Vagina (tissue), 2 donors: ENCODE results near the gene KCTD13.

Source experiments
- POLR2AphosphoS5 ChIP-seq, 2 donors: sonication (generic); formaldehyde crosslinking; IDR thresholded peaks; one replicate each; pipeline ENCODE4 v1.9.0; 2017; ENCODE audit warnings: antibody characterized with exemption in 2 of 2, mild to moderate bottlenecking in 2 of 2, low read depth in 1 of 2; ENCODE audit not compliant: insufficient read depth in 1 of 2
- TF ChIP-seq, protein P1 (sequence below), 3 experiments: fragments of 450-650 bp in 2 of 3; fragments of 200-600 bp in 1 of 3; sonication (generic) in 1 of 3; IDR thresholded peaks; one replicate each; pipeline ENCODE4 v1.5.1; 2017 to 2019; ENCODE audit warnings: antibody characterized with exemption in 3 of 3, mild to moderate bottlenecking in 2 of 3, moderate library complexity in 2 of 3

DNA sequence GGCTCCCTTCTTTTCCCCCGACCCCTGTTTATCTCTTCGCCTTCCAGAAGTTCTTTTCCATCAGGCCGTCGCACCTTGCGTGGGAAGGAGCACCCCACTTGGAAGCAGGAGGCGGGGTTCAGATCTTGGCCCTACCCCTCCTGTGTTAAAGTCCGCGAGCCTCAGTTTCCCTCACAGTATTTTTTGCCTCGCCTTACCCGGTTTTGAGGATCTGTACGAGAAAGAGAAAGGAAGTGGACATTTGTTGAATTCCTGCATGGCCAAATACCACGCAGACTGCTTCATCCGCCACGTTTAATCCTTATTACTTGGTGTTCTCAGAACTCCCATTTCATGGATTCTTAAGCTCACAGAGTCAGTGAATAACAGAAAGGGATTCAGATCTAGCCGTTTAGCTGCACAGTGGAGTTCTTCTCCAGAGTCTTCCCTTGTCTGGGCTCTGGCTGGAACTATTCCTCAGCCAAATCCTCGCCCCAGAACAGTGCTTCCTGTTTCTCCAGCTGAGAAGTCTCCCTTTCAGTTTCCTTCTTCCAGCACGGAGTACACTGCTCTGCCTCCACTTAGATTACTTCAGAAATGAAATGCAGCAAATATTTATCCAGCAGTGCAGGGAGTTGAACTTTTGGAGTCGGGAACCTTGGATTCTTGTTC lies 36.4 kb upstream of the KCTD13 start:
- TF ChIP-seq, protein P1, sequence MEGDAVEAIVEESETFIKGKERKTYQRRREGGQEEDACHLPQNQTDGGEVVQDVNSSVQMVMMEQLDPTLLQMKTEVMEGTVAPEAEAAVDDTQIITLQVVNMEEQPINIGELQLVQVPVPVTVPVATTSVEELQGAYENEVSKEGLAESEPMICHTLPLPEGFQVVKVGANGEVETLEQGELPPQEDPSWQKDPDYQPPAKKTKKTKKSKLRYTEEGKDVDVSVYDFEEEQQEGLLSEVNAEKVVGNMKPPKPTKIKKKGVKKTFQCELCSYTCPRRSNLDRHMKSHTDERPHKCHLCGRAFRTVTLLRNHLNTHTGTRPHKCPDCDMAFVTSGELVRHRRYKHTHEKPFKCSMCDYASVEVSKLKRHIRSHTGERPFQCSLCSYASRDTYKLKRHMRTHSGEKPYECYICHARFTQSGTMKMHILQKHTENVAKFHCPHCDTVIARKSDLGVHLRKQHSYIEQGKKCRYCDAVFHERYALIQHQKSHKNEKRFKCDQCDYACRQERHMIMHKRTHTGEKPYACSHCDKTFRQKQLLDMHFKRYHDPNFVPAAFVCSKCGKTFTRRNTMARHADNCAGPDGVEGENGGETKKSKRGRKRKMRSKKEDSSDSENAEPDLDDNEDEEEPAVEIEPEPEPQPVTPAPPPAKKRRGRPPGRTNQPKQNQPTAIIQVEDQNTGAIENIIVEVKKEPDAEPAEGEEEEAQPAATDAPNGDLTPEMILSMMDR (IDR thresholded peaks at IDR 0.05) = no peak
- no peak for TF ChIP-seq POLR2AphosphoS5 (IDR thresholded peaks at IDR 0.05; ENCODE audit: insufficient read depth in 1 of 2, low read depth in 1 of 2)
